Nephron progenitor cell (in vitro differentiated cells): ENCODE measurements around the gene C19orf85.
A peak's percentile ranks its signal among the peaks of the same experiment; 100 is the strongest.

ENCODE experiments used
- DNase-seq: peaks from one replicate; pipeline ENCODE4 v3.0.0; 2021
- H3K27ac Mint-ChIP-seq: 2 replicates; pipeline ENCODE4 v1.8.0; 2021; ENCODE audit warnings: mild to moderate bottlenecking, moderate library complexity, mixed read lengths
- H3K27me3 Mint-ChIP-seq: 2 replicates; pipeline ENCODE4 v1.8.0; 2021; ENCODE audit warnings: mild to moderate bottlenecking, low read depth, mixed read lengths; ENCODE audit not compliant: poor library complexity
- H3K36me3 Mint-ChIP-seq: 2 replicates; pipeline ENCODE4 v1.8.0; 2021; ENCODE audit warnings: low read depth, mixed read lengths
- H3K4me1 Mint-ChIP-seq: 2 replicates; pipeline ENCODE4 v1.8.0; 2021; ENCODE audit warnings: mixed read lengths
- H3K4me3 Mint-ChIP-seq: 2 replicates; pipeline ENCODE4 v1.8.0; 2021; ENCODE audit warnings: mild to moderate bottlenecking, moderate library complexity, mixed read lengths
- H3K9me3 Mint-ChIP-seq: 2 replicates; pipeline ENCODE4 v1.8.0; 2021; ENCODE audit warnings: mild to moderate bottlenecking, moderate library complexity, mixed read lengths
- TF ChIP-seq, protein P1 (sequence below): fragments of 200-600 bp; sonication (generic); IDR thresholded peaks from 2 replicates; pipeline ENCODE4 v1.5.0; 2021; ENCODE audit warnings: antibody characterized with exemption

C19orf85 gene

DNA sequence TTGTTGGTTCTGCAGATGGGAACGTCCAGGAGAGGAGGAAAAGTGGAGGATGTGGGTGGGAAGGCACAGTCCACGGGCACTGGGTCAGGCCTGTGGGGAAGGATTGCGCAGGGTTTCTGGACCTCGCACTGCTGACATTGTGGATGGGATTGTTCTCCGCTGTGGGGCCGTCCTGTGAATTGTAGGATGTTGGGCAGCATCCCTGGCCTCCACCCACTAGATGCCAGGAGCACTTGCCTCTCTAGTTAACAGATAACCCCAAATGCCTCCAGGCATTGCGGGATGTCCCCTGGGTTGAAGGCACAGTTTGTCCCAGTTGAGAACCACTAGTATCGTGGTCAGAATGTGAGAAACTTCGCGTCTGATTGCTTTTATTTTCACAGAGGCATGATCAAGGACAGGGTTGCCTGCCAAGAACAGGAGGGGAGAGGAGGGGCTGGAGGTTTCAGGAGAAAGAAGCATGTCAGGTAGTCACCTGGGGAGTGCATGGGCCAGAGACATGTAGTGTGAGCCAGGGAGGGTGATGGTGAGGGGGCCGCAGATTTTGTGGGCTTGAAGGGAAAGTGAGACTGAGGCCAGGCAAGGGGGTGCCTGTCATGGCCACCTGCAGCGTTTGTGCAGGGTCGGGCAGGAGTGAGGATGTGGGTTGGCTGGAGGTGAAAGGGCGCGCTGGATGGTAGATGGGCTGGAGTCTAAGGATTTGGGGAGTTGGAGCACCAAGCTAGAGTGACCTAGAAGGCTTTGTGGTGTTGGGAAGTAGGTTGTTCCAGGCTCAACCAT is 15.1 kb upstream of the C19orf85 start:
- peak overlapping the region; percentile 90 for H3K4me3 Mint-ChIP-seq
- peak overlapping the region; percentile 13 for H3K27ac Mint-ChIP-seq
- no peaks in the 10 kb centered on the region for H3K27me3 Mint-ChIP-seq
- no peaks in the 10 kb centered on the region for H3K9me3 Mint-ChIP-seq
- TF ChIP-seq, protein P1, sequence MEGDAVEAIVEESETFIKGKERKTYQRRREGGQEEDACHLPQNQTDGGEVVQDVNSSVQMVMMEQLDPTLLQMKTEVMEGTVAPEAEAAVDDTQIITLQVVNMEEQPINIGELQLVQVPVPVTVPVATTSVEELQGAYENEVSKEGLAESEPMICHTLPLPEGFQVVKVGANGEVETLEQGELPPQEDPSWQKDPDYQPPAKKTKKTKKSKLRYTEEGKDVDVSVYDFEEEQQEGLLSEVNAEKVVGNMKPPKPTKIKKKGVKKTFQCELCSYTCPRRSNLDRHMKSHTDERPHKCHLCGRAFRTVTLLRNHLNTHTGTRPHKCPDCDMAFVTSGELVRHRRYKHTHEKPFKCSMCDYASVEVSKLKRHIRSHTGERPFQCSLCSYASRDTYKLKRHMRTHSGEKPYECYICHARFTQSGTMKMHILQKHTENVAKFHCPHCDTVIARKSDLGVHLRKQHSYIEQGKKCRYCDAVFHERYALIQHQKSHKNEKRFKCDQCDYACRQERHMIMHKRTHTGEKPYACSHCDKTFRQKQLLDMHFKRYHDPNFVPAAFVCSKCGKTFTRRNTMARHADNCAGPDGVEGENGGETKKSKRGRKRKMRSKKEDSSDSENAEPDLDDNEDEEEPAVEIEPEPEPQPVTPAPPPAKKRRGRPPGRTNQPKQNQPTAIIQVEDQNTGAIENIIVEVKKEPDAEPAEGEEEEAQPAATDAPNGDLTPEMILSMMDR, result no peak
- H3K36me3 Mint-ChIP-seq, result peaks cover 7% of the 10 kb centered on the region
- peaks cover 50% of the 10 kb centered on the region for H3K4me1 Mint-ChIP-seq
- DNase-seq, result no peak

DNA sequence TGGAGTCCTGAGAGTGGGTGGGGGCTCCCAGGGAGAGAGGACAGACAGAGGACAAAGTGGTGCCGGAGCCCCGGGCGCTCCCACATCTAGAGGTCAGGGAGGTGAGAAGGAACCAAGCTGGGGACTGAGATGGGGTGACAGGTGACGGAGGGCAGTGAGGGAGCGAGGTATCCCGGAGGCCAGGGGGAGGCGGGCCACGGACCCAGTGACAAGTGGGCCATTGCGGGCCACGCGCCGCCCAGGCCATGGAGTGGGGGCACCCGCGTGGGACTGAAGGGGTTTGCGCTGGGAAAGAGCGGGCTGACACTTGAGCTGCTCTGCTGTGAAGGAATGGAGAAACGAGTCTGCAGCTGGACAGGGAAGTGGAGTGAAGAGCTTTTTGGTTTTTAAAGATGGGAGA is 14.5 kb upstream of the C19orf85 start:
- DNase-seq, result no peak
- peak overlapping the region; percentile 90 for H3K4me3 Mint-ChIP-seq
- H3K4me1 Mint-ChIP-seq, result peaks cover 55% of the 10 kb centered on the region
- peak overlapping the region; percentile 57 for H3K27ac Mint-ChIP-seq
- no peaks in the 10 kb centered on the region for H3K27me3 Mint-ChIP-seq
- peaks cover 7% of the 10 kb centered on the region for H3K36me3 Mint-ChIP-seq
- H3K9me3 Mint-ChIP-seq, result no peaks in the 10 kb centered on the region
- TF ChIP-seq, protein P1, result no peak

DNA sequence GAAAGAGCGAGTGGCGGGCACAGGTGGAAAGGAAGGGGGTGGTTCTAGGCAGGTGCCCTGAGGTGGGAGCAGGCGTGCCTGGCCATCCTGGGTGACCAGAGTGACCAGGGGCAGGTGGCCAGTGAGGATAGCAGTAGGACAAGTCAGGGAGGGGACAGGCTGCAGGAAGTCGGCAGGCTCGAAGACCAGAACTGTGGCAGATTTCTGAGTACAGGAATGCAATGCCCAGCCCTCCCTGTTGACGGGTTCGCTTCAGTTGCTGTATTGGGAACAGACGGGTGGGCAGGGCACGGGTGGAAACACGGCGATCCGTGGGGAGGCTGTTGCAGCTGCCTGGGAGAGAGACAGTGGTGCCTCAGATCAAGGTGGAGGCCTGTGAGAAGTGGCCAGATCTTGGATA is 13.8 kb upstream of the C19orf85 start:
- Mint-ChIP-seq H3K36me3 (peaks cover 7% of the 10 kb centered on the region), H3K27ac (peak overlapping the region; percentile 40), H3K4me1 (peaks cover 62% of the 10 kb centered on the region), H3K9me3 (no peaks in the 10 kb centered on the region), H3K4me3 (peak overlapping the region; percentile 90), H3K27me3 (no peaks in the 10 kb centered on the region)
- DNase-seq, result no peak
- TF ChIP-seq, protein P1, result no peak

DNA sequence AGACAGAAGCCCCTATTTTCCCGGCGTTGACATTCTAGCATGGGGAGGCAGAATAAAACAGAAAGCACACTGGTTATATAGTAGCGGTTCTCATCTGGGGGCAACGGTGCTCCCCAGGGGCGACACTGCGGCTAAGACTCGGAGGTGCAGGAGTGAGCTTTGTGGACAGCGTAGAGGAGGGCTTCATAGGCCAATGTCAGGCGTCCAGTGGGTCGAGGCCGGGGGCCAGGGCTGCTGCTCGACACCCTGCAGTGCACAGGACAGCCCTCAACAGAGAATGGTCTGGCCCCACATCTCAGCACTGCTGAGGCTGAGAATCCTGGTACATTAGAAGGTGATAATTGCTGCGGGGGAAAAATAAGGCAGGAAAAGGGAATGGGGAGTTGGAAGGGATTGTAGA is 13.4 kb upstream of the C19orf85 start:
- H3K4me1 Mint-ChIP-seq, result peaks cover 66% of the 10 kb centered on the region
- no peak for DNase-seq
- no peaks in the 10 kb centered on the region for H3K27me3 Mint-ChIP-seq
- peaks cover 7% of the 10 kb centered on the region for H3K36me3 Mint-ChIP-seq
- TF ChIP-seq, protein P1, result no peak
- H3K4me3 Mint-ChIP-seq, result peak overlapping the region; percentile 90
- peak overlapping the region; percentile 45 for H3K27ac Mint-ChIP-seq
- H3K9me3 Mint-ChIP-seq, result no peaks in the 10 kb centered on the region

DNA sequence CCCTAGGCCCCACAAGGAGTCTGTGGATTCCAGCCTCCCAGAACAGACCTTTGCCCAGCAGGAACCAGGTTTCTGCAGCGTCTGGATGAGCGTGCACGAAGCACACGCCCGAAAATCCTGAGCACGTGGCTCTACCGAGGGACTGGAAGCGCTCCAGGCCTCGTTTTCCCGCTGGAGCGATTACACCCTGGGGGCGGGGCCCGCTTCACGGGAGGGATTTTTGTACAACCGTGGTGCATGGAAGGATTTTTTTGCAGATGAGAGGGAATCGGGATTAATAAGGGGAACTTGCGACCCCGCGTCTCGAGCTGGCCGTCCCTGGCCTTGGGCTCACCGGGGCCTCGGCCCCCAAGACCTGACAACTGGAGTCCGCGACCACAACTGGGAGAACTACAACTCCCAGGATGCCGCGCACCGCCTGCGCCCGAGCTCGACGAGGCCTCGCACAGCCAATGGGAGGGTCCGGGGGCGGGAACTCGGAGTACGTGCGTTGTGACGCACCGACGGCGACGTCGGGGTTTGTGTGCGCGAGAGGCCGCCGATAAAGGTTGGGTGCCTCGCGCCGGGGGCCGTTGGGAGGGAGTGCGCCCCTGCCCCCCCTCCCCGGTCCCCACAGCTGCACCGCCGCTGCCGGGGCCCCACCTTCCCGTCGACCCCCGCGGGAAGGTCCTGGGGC is 11.7 kb upstream of the C19orf85 start, which contains the start of gene ZNF628:
Gene ZNF628 (plus strand): TSS at position 518 of the 676 bp plus-strand sequence. CDS start 3,294 bp downstream, outside the sequence.
- peak within 1 kb of the TSS; percentile 64 for H3K27ac Mint-ChIP-seq
- no peaks in the 10 kb centered on the region for H3K27me3 Mint-ChIP-seq

More for the DNA sequence above, 11.7 kb upstream of the C19orf85 start, which contains the start of gene ZNF628:
- Mint-ChIP-seq H3K4me1 (peaks cover 72% of the 10 kb centered on the region), H3K9me3 (no peaks in the 10 kb centered on the region), H3K36me3 (peaks cover 7% of the 10 kb centered on the region), H3K4me3 (peak within 1 kb of the TSS; percentile 90)
- TF ChIP-seq, protein P1, result no peak
- DNase-seq, result peak; percentile 98
